Panc1 (cell line): Measurements from ENCODE around the gene FREM2.

Experiments
- TF ChIP-seq, protein P1 (sequence below): fragments of 450-650 bp; IDR thresholded peaks from 2 replicates; pipeline ENCODE4 v1.5.1; 2017; ENCODE audit warnings: mild to moderate bottlenecking
- TF ChIP-seq, protein P2 (sequence below), 2 experiments: IDR thresholded peaks; 2 replicates each; pipeline ENCODE4 v1.6.1; 2011 to 2012; ENCODE audit warnings: low read depth in 2 of 2, control low read depth in 1 of 2, low read length in 1 of 2, mild to moderate bottlenecking in 1 of 2, moderate library complexity in 1 of 2; ENCODE audit not compliant: insufficient read depth in 1 of 2

- TF ChIP-seq, protein P1, sequence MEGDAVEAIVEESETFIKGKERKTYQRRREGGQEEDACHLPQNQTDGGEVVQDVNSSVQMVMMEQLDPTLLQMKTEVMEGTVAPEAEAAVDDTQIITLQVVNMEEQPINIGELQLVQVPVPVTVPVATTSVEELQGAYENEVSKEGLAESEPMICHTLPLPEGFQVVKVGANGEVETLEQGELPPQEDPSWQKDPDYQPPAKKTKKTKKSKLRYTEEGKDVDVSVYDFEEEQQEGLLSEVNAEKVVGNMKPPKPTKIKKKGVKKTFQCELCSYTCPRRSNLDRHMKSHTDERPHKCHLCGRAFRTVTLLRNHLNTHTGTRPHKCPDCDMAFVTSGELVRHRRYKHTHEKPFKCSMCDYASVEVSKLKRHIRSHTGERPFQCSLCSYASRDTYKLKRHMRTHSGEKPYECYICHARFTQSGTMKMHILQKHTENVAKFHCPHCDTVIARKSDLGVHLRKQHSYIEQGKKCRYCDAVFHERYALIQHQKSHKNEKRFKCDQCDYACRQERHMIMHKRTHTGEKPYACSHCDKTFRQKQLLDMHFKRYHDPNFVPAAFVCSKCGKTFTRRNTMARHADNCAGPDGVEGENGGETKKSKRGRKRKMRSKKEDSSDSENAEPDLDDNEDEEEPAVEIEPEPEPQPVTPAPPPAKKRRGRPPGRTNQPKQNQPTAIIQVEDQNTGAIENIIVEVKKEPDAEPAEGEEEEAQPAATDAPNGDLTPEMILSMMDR, result no peak
- TF ChIP-seq, protein P2, sequence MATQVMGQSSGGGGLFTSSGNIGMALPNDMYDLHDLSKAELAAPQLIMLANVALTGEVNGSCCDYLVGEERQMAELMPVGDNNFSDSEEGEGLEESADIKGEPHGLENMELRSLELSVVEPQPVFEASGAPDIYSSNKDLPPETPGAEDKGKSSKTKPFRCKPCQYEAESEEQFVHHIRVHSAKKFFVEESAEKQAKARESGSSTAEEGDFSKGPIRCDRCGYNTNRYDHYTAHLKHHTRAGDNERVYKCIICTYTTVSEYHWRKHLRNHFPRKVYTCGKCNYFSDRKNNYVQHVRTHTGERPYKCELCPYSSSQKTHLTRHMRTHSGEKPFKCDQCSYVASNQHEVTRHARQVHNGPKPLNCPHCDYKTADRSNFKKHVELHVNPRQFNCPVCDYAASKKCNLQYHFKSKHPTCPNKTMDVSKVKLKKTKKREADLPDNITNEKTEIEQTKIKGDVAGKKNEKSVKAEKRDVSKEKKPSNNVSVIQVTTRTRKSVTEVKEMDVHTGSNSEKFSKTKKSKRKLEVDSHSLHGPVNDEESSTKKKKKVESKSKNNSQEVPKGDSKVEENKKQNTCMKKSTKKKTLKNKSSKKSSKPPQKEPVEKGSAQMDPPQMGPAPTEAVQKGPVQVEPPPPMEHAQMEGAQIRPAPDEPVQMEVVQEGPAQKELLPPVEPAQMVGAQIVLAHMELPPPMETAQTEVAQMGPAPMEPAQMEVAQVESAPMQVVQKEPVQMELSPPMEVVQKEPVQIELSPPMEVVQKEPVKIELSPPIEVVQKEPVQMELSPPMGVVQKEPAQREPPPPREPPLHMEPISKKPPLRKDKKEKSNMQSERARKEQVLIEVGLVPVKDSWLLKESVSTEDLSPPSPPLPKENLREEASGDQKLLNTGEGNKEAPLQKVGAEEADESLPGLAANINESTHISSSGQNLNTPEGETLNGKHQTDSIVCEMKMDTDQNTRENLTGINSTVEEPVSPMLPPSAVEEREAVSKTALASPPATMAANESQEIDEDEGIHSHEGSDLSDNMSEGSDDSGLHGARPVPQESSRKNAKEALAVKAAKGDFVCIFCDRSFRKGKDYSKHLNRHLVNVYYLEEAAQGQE (IDR thresholded peaks at IDR 0.05; ENCODE audit: insufficient read depth in 1 of 2, low read depth in 2 of 2, low read length in 1 of 2), result no peak
These were observed 67.0 kb downstream of the FREM2 start for GRCh38 chr13:38753878-38754277.
